ENCODE results near the gene SCYGR4. TPM values are rescaled to one million over a fixed set of nuclear protein-coding genes. Genes with fewer than 3 reads are reported as not detected.

The SCYGR4 gene
- total RNA-seq, 2 donors from 2014 or later: not detected

- no peak overlapping the region for H3K27ac Mint-ChIP-seq
- ATAC-seq (replicated peaks): peak; percentile 98
These were observed 10.5 kb downstream of the SCYGR4 start for GRCh38 chr2:227627769-227628168.

GRCh38 chr2:227629435-227629834, 12.1 kb downstream of the SCYGR4 start:
- Mint-ChIP-seq H3K9me3 (no peaks in the 10 kb centered on the region), H3K27ac (no peak overlapping the region), H3K27me3 (peaks cover 21% of the 10 kb centered on the region), H3K4me3 (no peak overlapping the region), H3K4me1 (no peaks in the 10 kb centered on the region), H3K36me3 (ENCODE audit: low read depth) (no peaks in the 10 kb centered on the region)
- no peak for ATAC-seq (replicated peaks)

More at GRCh38 chr2:227627769-227628168, 10.5 kb downstream of the SCYGR4 start:
- H3K9me3 Mint-ChIP-seq: no peaks in the 10 kb centered on the region
- no peaks in the 10 kb centered on the region for H3K36me3 Mint-ChIP-seq (ENCODE audit: low read depth)
- H3K27me3 Mint-ChIP-seq: peaks cover 21% of the 10 kb centered on the region
- H3K4me1 Mint-ChIP-seq: no peaks in the 10 kb centered on the region
- no peak overlapping the region for H3K4me3 Mint-ChIP-seq

- Mint-ChIP-seq H3K27ac (no peak overlapping the region), H3K9me3 (no peaks in the 10 kb centered on the region), H3K4me1 (no peaks in the 10 kb centered on the region), H3K36me3 (ENCODE audit: low read depth) (no peaks in the 10 kb centered on the region), H3K4me3 (no peak overlapping the region), H3K27me3 (peaks cover 21% of the 10 kb centered on the region)
- ATAC-seq (replicated peaks): no peak
These were observed 13.0 kb downstream of the SCYGR4 start for GRCh38 chr2:227630322-227630721.

GRCh38 chr2:227632827-227633226, 15.5 kb downstream of the SCYGR4 start:
- H3K27ac Mint-ChIP-seq: no peak overlapping the region
- H3K9me3 Mint-ChIP-seq: no peaks in the 10 kb centered on the region
- ATAC-seq (replicated peaks): peak; percentile 55

GRCh38 chr2:227634201-227634600, 16.9 kb downstream of the SCYGR4 start:
- Mint-ChIP-seq H3K36me3 (ENCODE audit: low read depth) (no peaks in the 10 kb centered on the region), H3K27me3 (peaks cover 18% of the 10 kb centered on the region), H3K9me3 (no peaks in the 10 kb centered on the region), H3K27ac (no peak overlapping the region), H3K4me3 (no peak overlapping the region), H3K4me1 (no peaks in the 10 kb centered on the region)
- ATAC-seq (replicated peaks): no peak

More at GRCh38 chr2:227632827-227633226, 15.5 kb downstream of the SCYGR4 start:
- Mint-ChIP-seq H3K27me3 (peaks cover 21% of the 10 kb centered on the region), H3K4me1 (no peaks in the 10 kb centered on the region), H3K4me3 (no peak overlapping the region), H3K36me3 (ENCODE audit: low read depth) (no peaks in the 10 kb centered on the region)

- ATAC-seq (replicated peaks): no peak
- peaks cover 7% of the 10 kb centered on the region for H3K27me3 Mint-ChIP-seq
These were observed 25.4 kb downstream of the SCYGR4 start for GRCh38 chr2:227642656-227643055.

GRCh38 chr2:227643990-227644551, 26.8 kb downstream of the SCYGR4 start:
- Mint-ChIP-seq H3K36me3 (ENCODE audit: low read depth) (no peaks in the 10 kb centered on the region), H3K4me3 (no peak overlapping the region), H3K27ac (no peak overlapping the region), H3K4me1 (no peaks in the 10 kb centered on the region), H3K9me3 (no peaks in the 10 kb centered on the region), H3K27me3 (peaks cover 7% of the 10 kb centered on the region)
- no peak for ATAC-seq (replicated peaks)

More at GRCh38 chr2:227642656-227643055, 25.4 kb downstream of the SCYGR4 start:
- no peaks in the 10 kb centered on the region for H3K9me3 Mint-ChIP-seq
- no peaks in the 10 kb centered on the region for H3K36me3 Mint-ChIP-seq (ENCODE audit: low read depth)
- H3K4me3 Mint-ChIP-seq: no peak overlapping the region
- no peak overlapping the region for H3K27ac Mint-ChIP-seq
- H3K4me1 Mint-ChIP-seq: no peaks in the 10 kb centered on the region

GRCh38 chr2:227653419-227653818, 36.1 kb downstream of the SCYGR4 start:
- ATAC-seq (replicated peaks): no peak
- H3K9me3 Mint-ChIP-seq: no peaks in the 10 kb centered on the region
- H3K4me3 Mint-ChIP-seq: no peak overlapping the region
- no peaks in the 10 kb centered on the region for H3K36me3 Mint-ChIP-seq (ENCODE audit: low read depth)
- peaks cover 5% of the 10 kb centered on the region for H3K4me1 Mint-ChIP-seq
- peaks cover 3% of the 10 kb centered on the region for H3K27me3 Mint-ChIP-seq
- no peak overlapping the region for H3K27ac Mint-ChIP-seq

GRCh38 chr2:227654426-227654825, 37.1 kb downstream of the SCYGR4 start:
- no peaks in the 10 kb centered on the region for H3K9me3 Mint-ChIP-seq
- no peak overlapping the region for H3K27ac Mint-ChIP-seq
- H3K27me3 Mint-ChIP-seq: peaks cover 3% of the 10 kb centered on the region
- no peak overlapping the region for H3K4me3 Mint-ChIP-seq
- no peak for ATAC-seq (replicated peaks)
- H3K4me1 Mint-ChIP-seq: peaks cover 5% of the 10 kb centered on the region
- no peaks in the 10 kb centered on the region for H3K36me3 Mint-ChIP-seq (ENCODE audit: low read depth)

GRCh38 chr2:227655454-227655853, 38.2 kb downstream of the SCYGR4 start:
- ATAC-seq (replicated peaks): peak; percentile 96
- Mint-ChIP-seq H3K4me3 (no peak overlapping the region), H3K4me1 (peaks cover 5% of the 10 kb centered on the region), H3K36me3 (ENCODE audit: low read depth) (no peaks in the 10 kb centered on the region), H3K9me3 (no peaks in the 10 kb centered on the region), H3K27ac (no peak overlapping the region), H3K27me3 (no peaks in the 10 kb centered on the region)

- Mint-ChIP-seq H3K4me1 (peaks cover 5% of the 10 kb centered on the region), H3K27me3 (no peaks in the 10 kb centered on the region), H3K27ac (no peak overlapping the region), H3K36me3 (ENCODE audit: low read depth) (no peaks in the 10 kb centered on the region), H3K9me3 (no peaks in the 10 kb centered on the region), H3K4me3 (no peak overlapping the region)
- no peak for ATAC-seq (replicated peaks)
These were observed 40.0 kb downstream of the SCYGR4 start for GRCh38 chr2:227657199-227657845.

GRCh38 chr2:227661025-227661649, 43.8 kb downstream of the SCYGR4 start:
- no peak for ATAC-seq (replicated peaks)
- no peak overlapping the region for H3K27ac Mint-ChIP-seq
- H3K9me3 Mint-ChIP-seq: no peaks in the 10 kb centered on the region
- H3K36me3 Mint-ChIP-seq (ENCODE audit: low read depth): no peaks in the 10 kb centered on the region
- H3K4me1 Mint-ChIP-seq: no peaks in the 10 kb centered on the region
- H3K4me3 Mint-ChIP-seq: no peak overlapping the region
- no peaks in the 10 kb centered on the region for H3K27me3 Mint-ChIP-seq

- no peaks in the 10 kb centered on the region for H3K36me3 Mint-ChIP-seq (ENCODE audit: low read depth)
- H3K27me3 Mint-ChIP-seq: no peaks in the 10 kb centered on the region
- no peaks in the 10 kb centered on the region for H3K4me1 Mint-ChIP-seq
- H3K4me3 Mint-ChIP-seq: no peak overlapping the region
- no peak overlapping the region for H3K27ac Mint-ChIP-seq
- H3K9me3 Mint-ChIP-seq: no peaks in the 10 kb centered on the region
- ATAC-seq (replicated peaks): no peak
These were observed 44.5 kb downstream of the SCYGR4 start for GRCh38 chr2:227661827-227662226.

- Mint-ChIP-seq H3K9me3 (no peaks in the 10 kb centered on the region), H3K27ac (no peak overlapping the region), H3K4me3 (no peak overlapping the region), H3K4me1 (no peaks in the 10 kb centered on the region), H3K36me3 (ENCODE audit: low read depth) (no peaks in the 10 kb centered on the region), H3K27me3 (no peaks in the 10 kb centered on the region)
- no peak for ATAC-seq (replicated peaks)
These were observed 48.1 kb downstream of the SCYGR4 start for GRCh38 chr2:227665189-227665940.
